Stimulated activated naive CD8-positive, alpha-beta T cell treated with anti-CD3 and anti-CD28 coated beads, Interleukin-15, Interleukin-2, amounts not matched to agents 100 U/mL and 50 U/mL, for 24 hours (primary cell): ENCODE measurements around the gene MSI2.
A peak's percentile ranks its signal among the peaks of the same experiment; 100 is the strongest.

Source experiments
- ATAC-seq: fragments of 150-1000 bp; cut with Tn5 transposase; one replicate; pipeline ENCODE4 v1.10.0; 2021
- DNase-seq: peaks from one replicate; pipeline ENCODE4 v3.0.0; 2021

The MSI2 gene

GRCh38 chr17:57557416-57557815 is 301.1 kb downstream of the MSI2 start:
- ATAC-seq (no peak), DNase-seq (no peak)

GRCh38 chr17:57557834-57558681 is 301.7 kb downstream of the MSI2 start:
- DNase-seq (no peak), ATAC-seq (no peak)

GRCh38 chr17:57559226-57559625 is 302.9 kb downstream of the MSI2 start:
- ATAC-seq: no peak
- no peak for DNase-seq

- ATAC-seq: no peak
- no peak for DNase-seq
These were observed 303.5 kb downstream of the MSI2 start for GRCh38 chr17:57559634-57560318.

GRCh38 chr17:57560319-57560705 is 304.0 kb downstream of the MSI2 start:
- ATAC-seq: no peak
- DNase-seq: no peak

- ATAC-seq: no peak
- DNase-seq: no peak
These were observed 304.9 kb downstream of the MSI2 start for GRCh38 chr17:57561072-57561861.

- DNase-seq: no peak
- ATAC-seq: no peak
These were observed 305.9 kb downstream of the MSI2 start for GRCh38 chr17:57562184-57562698.

- peak; percentile 19 for ATAC-seq
- DNase-seq: no peak
These were observed 307.6 kb downstream of the MSI2 start for GRCh38 chr17:57563958-57564357.

- no peak for DNase-seq
- no peak for ATAC-seq
These were observed 308.9 kb downstream of the MSI2 start for GRCh38 chr17:57565176-57565575.

- ATAC-seq (no peak), DNase-seq (no peak)
These were observed 310.4 kb downstream of the MSI2 start for GRCh38 chr17:57566721-57567120.

GRCh38 chr17:57567251-57567650 is 310.9 kb downstream of the MSI2 start:
- DNase-seq (no peak), ATAC-seq (no peak)

- ATAC-seq: no peak
- no peak for DNase-seq
These were observed 312.0 kb downstream of the MSI2 start for GRCh38 chr17:57568340-57568739.

- ATAC-seq: no peak
- DNase-seq: no peak
These were observed 312.7 kb downstream of the MSI2 start for GRCh38 chr17:57569021-57569420.

- ATAC-seq (no peak), DNase-seq (no peak)
These were observed 313.5 kb downstream of the MSI2 start for GRCh38 chr17:57569853-57570252.

GRCh38 chr17:57570724-57571344 is 314.5 kb downstream of the MSI2 start:
- ATAC-seq: no peak
- no peak for DNase-seq

GRCh38 chr17:57572062-57572461 is 315.7 kb downstream of the MSI2 start:
- no peak for DNase-seq

GRCh38 chr17:57572600-57572999 is 316.3 kb downstream of the MSI2 start:
- ATAC-seq: no peak

More at GRCh38 chr17:57572062-57572461, 315.7 kb downstream of the MSI2 start:
- ATAC-seq: no peak

GRCh38 chr17:57574040-57574513 is 317.8 kb downstream of the MSI2 start:
- no peak for DNase-seq
- no peak for ATAC-seq

More at GRCh38 chr17:57572600-57572999, 316.3 kb downstream of the MSI2 start:
- DNase-seq: no peak

- ATAC-seq (no peak), DNase-seq (no peak)
These were observed 320.4 kb downstream of the MSI2 start for GRCh38 chr17:57576744-57577143.

- DNase-seq (no peak), ATAC-seq (no peak)
These were observed 321.7 kb downstream of the MSI2 start for GRCh38 chr17:57577751-57578607.
